ENCODE measurements around the gene TRUB2.
A peak's percentile ranks its signal among the peaks of the same experiment; 100 is the strongest.

Gene TRUB2

GRCh38 chr9:128274245-128274644 is 48.0 kb downstream of the TRUB2 start:
- no peaks in the 10 kb centered on the region for H3K9me3 ChIP-seq (ENCODE audit: control insufficient read depth in 2 of 2, low read length in 2 of 2)
- no peaks in the 10 kb centered on the region for H3K27me3 ChIP-seq (ENCODE audit: control insufficient read depth in 2 of 2, insufficient read depth in 2 of 2, low read length in 2 of 2)
- peak overlapping the region in 1 of 2 donors; percentile 14 for H3K4me3 ChIP-seq (ENCODE audit: low read length in 2 of 2)
- peaks cover 9 to 18% of the 10 kb centered on the region in 2 donors for H3K4me1 ChIP-seq (ENCODE audit: control insufficient read depth in 2 of 2, insufficient read depth in 2 of 2, low read length in 2 of 2)
- peak overlapping the region in 1 of 2 donors; percentile 76 for H3K9ac ChIP-seq (ENCODE audit: low read depth in 1 of 2, low read length in 2 of 2)
- peaks cover 21% of the 10 kb centered on the region in 2 donors for H3K36me3 ChIP-seq (ENCODE audit: control insufficient read depth in 2 of 2, insufficient read depth in 2 of 2, low read length in 2 of 2)
- no peak overlapping the region for H3K27ac ChIP-seq (ENCODE audit: low read depth in 2 of 2, low read length in 2 of 2)

- Histone ChIP-seq H3K4me3 (ENCODE audit: low read length in 2 of 2) (no peak overlapping the region), H3K36me3 (ENCODE audit: control insufficient read depth in 2 of 2, insufficient read depth in 2 of 2, low read length in 2 of 2) (peaks cover 35 to 41% of the 10 kb centered on the region in 2 donors), H3K27ac (ENCODE audit: low read depth in 2 of 2, low read length in 2 of 2) (no peak overlapping the region)
These were observed 50.7 kb downstream of the TRUB2 start for GRCh38 chr9:128271512-128271911.

GRCh38 chr9:128271112-128271511 is 51.1 kb downstream of the TRUB2 start:
- Histone ChIP-seq H3K4me1 (ENCODE audit: control insufficient read depth in 2 of 2, insufficient read depth in 2 of 2, low read length in 2 of 2) (peaks cover 3 to 10% of the 10 kb centered on the region in 2 donors), H3K27me3 (ENCODE audit: control insufficient read depth in 2 of 2, insufficient read depth in 2 of 2, low read length in 2 of 2) (no peaks in the 10 kb centered on the region), H3K36me3 (ENCODE audit: control insufficient read depth in 2 of 2, insufficient read depth in 2 of 2, low read length in 2 of 2) (peaks cover 37 to 43% of the 10 kb centered on the region in 2 donors), H3K27ac (ENCODE audit: low read depth in 2 of 2, low read length in 2 of 2) (no peak overlapping the region), H3K9ac (ENCODE audit: low read depth in 1 of 2, low read length in 2 of 2) (no peak overlapping the region), H3K4me3 (ENCODE audit: low read length in 2 of 2) (no peak overlapping the region), H3K9me3 (ENCODE audit: control insufficient read depth in 2 of 2, low read length in 2 of 2) (no peaks in the 10 kb centered on the region)

More at GRCh38 chr9:128271512-128271911, 50.7 kb downstream of the TRUB2 start:
- Histone ChIP-seq H3K27me3 (ENCODE audit: control insufficient read depth in 2 of 2, insufficient read depth in 2 of 2, low read length in 2 of 2) (no peaks in the 10 kb centered on the region), H3K9me3 (ENCODE audit: control insufficient read depth in 2 of 2, low read length in 2 of 2) (no peaks in the 10 kb centered on the region), H3K9ac (ENCODE audit: low read depth in 1 of 2, low read length in 2 of 2) (no peak overlapping the region), H3K4me1 (ENCODE audit: control insufficient read depth in 2 of 2, insufficient read depth in 2 of 2, low read length in 2 of 2) (peaks cover 4 to 12% of the 10 kb centered on the region in 2 donors)

GRCh38 chr9:128266868-128267590 is 55.2 kb downstream of the TRUB2 start:
- H3K4me3 ChIP-seq (ENCODE audit: low read length in 2 of 2), result no peak overlapping the region
- H3K4me1 ChIP-seq (ENCODE audit: control insufficient read depth in 2 of 2, insufficient read depth in 2 of 2, low read length in 2 of 2), result no peaks in the 10 kb centered on the region
- H3K36me3 ChIP-seq (ENCODE audit: control insufficient read depth in 2 of 2, insufficient read depth in 2 of 2, low read length in 2 of 2), result peaks cover 44 to 46% of the 10 kb centered on the region in 2 donors
- H3K9me3 ChIP-seq (ENCODE audit: control insufficient read depth in 2 of 2, low read length in 2 of 2), result no peaks in the 10 kb centered on the region
- no peak overlapping the region for H3K9ac ChIP-seq (ENCODE audit: low read depth in 1 of 2, low read length in 2 of 2)
- no peak overlapping the region for H3K27ac ChIP-seq (ENCODE audit: low read depth in 2 of 2, low read length in 2 of 2)
- no peaks in the 10 kb centered on the region for H3K27me3 ChIP-seq (ENCODE audit: control insufficient read depth in 2 of 2, insufficient read depth in 2 of 2, low read length in 2 of 2)

GRCh38 chr9:128265348-128265847 is 56.8 kb downstream of the TRUB2 start:
- Histone ChIP-seq H3K4me3 (ENCODE audit: low read length in 2 of 2) (no peak overlapping the region), H3K4me1 (ENCODE audit: control insufficient read depth in 2 of 2, insufficient read depth in 2 of 2, low read length in 2 of 2) (no peaks in the 10 kb centered on the region), H3K9me3 (ENCODE audit: control insufficient read depth in 2 of 2, low read length in 2 of 2) (no peaks in the 10 kb centered on the region), H3K27ac (ENCODE audit: low read depth in 2 of 2, low read length in 2 of 2) (no peak overlapping the region), H3K27me3 (ENCODE audit: control insufficient read depth in 2 of 2, insufficient read depth in 2 of 2, low read length in 2 of 2) (no peaks in the 10 kb centered on the region), H3K36me3 (ENCODE audit: control insufficient read depth in 2 of 2, insufficient read depth in 2 of 2, low read length in 2 of 2) (peaks cover 48 to 53% of the 10 kb centered on the region in 2 donors), H3K9ac (ENCODE audit: low read depth in 1 of 2, low read length in 2 of 2) (no peak overlapping the region)

GRCh38 chr9:128262687-128263086 is 59.6 kb downstream of the TRUB2 start:
- Histone ChIP-seq H3K4me1 (ENCODE audit: control insufficient read depth in 2 of 2, insufficient read depth in 2 of 2, low read length in 2 of 2) (no peaks in the 10 kb centered on the region), H3K9me3 (ENCODE audit: control insufficient read depth in 2 of 2, low read length in 2 of 2) (no peaks in the 10 kb centered on the region), H3K9ac (ENCODE audit: low read depth in 1 of 2, low read length in 2 of 2) (no peak overlapping the region), H3K36me3 (ENCODE audit: control insufficient read depth in 2 of 2, insufficient read depth in 2 of 2, low read length in 2 of 2) (peaks cover 67 to 69% of the 10 kb centered on the region in 2 donors), H3K27ac (ENCODE audit: low read depth in 2 of 2, low read length in 2 of 2) (no peak overlapping the region), H3K4me3 (ENCODE audit: low read length in 2 of 2) (no peak overlapping the region), H3K27me3 (ENCODE audit: control insufficient read depth in 2 of 2, insufficient read depth in 2 of 2, low read length in 2 of 2) (no peaks in the 10 kb centered on the region)

GRCh38 chr9:128260340-128260739 is 61.9 kb downstream of the TRUB2 start:
- no peak overlapping the region for H3K9ac ChIP-seq (ENCODE audit: low read depth in 1 of 2, low read length in 2 of 2)
- no peaks in the 10 kb centered on the region for H3K4me1 ChIP-seq (ENCODE audit: control insufficient read depth in 2 of 2, insufficient read depth in 2 of 2, low read length in 2 of 2)
- no peak overlapping the region for H3K4me3 ChIP-seq (ENCODE audit: low read length in 2 of 2)
- no peaks in the 10 kb centered on the region for H3K9me3 ChIP-seq (ENCODE audit: control insufficient read depth in 2 of 2, low read length in 2 of 2)
- H3K27me3 ChIP-seq (ENCODE audit: control insufficient read depth in 2 of 2, insufficient read depth in 2 of 2, low read length in 2 of 2), result no peaks in the 10 kb centered on the region
- peaks cover 58 to 63% of the 10 kb centered on the region in 2 donors for H3K36me3 ChIP-seq (ENCODE audit: control insufficient read depth in 2 of 2, insufficient read depth in 2 of 2, low read length in 2 of 2)
- H3K27ac ChIP-seq (ENCODE audit: low read depth in 2 of 2, low read length in 2 of 2), result no peak overlapping the region

GRCh38 chr9:128259156-128259555 is 63.1 kb downstream of the TRUB2 start:
- Histone ChIP-seq H3K9me3 (ENCODE audit: control insufficient read depth in 2 of 2, low read length in 2 of 2) (no peaks in the 10 kb centered on the region), H3K4me3 (ENCODE audit: low read length in 2 of 2) (no peak overlapping the region), H3K4me1 (ENCODE audit: control insufficient read depth in 2 of 2, insufficient read depth in 2 of 2, low read length in 2 of 2) (no peaks in the 10 kb centered on the region), H3K36me3 (ENCODE audit: control insufficient read depth in 2 of 2, insufficient read depth in 2 of 2, low read length in 2 of 2) (peaks cover 53 to 61% of the 10 kb centered on the region in 2 donors), H3K27ac (ENCODE audit: low read depth in 2 of 2, low read length in 2 of 2) (no peak overlapping the region), H3K9ac (ENCODE audit: low read depth in 1 of 2, low read length in 2 of 2) (no peak overlapping the region), H3K27me3 (ENCODE audit: control insufficient read depth in 2 of 2, insufficient read depth in 2 of 2, low read length in 2 of 2) (no peaks in the 10 kb centered on the region)

- no peak overlapping the region for H3K4me3 ChIP-seq (ENCODE audit: low read length in 2 of 2)
- no peaks in the 10 kb centered on the region for H3K4me1 ChIP-seq (ENCODE audit: control insufficient read depth in 2 of 2, insufficient read depth in 2 of 2, low read length in 2 of 2)
- H3K27me3 ChIP-seq (ENCODE audit: control insufficient read depth in 2 of 2, insufficient read depth in 2 of 2, low read length in 2 of 2), result no peaks in the 10 kb centered on the region
- H3K9me3 ChIP-seq (ENCODE audit: control insufficient read depth in 2 of 2, low read length in 2 of 2), result no peaks in the 10 kb centered on the region
- no peak overlapping the region for H3K9ac ChIP-seq (ENCODE audit: low read depth in 1 of 2, low read length in 2 of 2)
- H3K27ac ChIP-seq (ENCODE audit: low read depth in 2 of 2, low read length in 2 of 2), result no peak overlapping the region
- H3K36me3 ChIP-seq (ENCODE audit: control insufficient read depth in 2 of 2, insufficient read depth in 2 of 2, low read length in 2 of 2), result peaks cover 53 to 61% of the 10 kb centered on the region in 2 donors
These were observed 63.9 kb downstream of the TRUB2 start for GRCh38 chr9:128258326-128258725.

GRCh38 chr9:128257907-128258306 is 64.3 kb downstream of the TRUB2 start:
- Histone ChIP-seq H3K27me3 (ENCODE audit: control insufficient read depth in 2 of 2, insufficient read depth in 2 of 2, low read length in 2 of 2) (no peaks in the 10 kb centered on the region), H3K4me1 (ENCODE audit: control insufficient read depth in 2 of 2, insufficient read depth in 2 of 2, low read length in 2 of 2) (no peaks in the 10 kb centered on the region), H3K9me3 (ENCODE audit: control insufficient read depth in 2 of 2, low read length in 2 of 2) (no peaks in the 10 kb centered on the region), H3K36me3 (ENCODE audit: control insufficient read depth in 2 of 2, insufficient read depth in 2 of 2, low read length in 2 of 2) (peaks cover 50 to 58% of the 10 kb centered on the region in 2 donors), H3K4me3 (ENCODE audit: low read length in 2 of 2) (no peak overlapping the region), H3K9ac (ENCODE audit: low read depth in 1 of 2, low read length in 2 of 2) (no peak overlapping the region), H3K27ac (ENCODE audit: low read depth in 2 of 2, low read length in 2 of 2) (no peak overlapping the region)
